Measurements from ENCODE around the gene DHRS9. TPM values are rescaled to one million over a fixed set of nuclear protein-coding genes. Genes with fewer than 3 reads are reported as not detected.

The DHRS9 gene
- total RNA-seq, 4 donors from 2014 or later, result 0.74 to 17.7 (median 4.8) TPM

DNA sequence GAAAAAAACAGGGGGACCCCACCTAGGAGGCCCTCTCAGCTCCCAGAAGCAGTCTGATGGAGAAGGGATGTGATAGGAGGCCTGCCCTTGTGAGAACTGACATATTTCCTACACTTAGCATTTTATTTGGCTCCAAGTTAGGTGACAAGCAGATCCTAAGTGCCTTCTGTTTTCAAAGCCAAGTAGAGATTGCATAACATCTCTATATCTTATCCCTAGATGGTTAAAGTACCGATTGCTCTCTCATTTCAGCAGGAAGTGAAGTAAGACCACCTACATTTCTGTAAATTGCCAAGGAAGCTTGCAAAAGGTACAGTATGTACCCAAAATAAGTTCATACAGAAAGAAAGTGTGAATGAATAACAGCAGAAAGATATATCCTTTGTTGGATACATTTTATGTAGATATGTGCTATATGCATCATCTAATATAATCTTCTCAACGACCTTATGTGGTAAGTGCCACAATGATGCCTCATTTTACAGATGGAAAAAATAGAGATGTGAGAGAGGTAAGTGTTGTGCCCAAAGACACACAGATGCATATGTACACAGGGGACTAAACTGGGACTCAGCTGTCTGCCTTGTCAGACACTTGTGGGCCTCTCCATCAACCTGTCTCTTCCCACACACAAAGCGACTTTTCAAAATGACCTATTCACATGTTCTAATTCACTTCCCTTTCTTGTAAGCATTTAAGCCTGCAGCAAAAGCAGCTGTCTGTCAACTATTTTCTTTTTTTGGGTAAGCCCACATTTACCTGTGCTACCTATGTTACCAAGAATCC, 38.9 kb downstream of the DHRS9 start:
- TF ChIP-seq, protein P1, sequence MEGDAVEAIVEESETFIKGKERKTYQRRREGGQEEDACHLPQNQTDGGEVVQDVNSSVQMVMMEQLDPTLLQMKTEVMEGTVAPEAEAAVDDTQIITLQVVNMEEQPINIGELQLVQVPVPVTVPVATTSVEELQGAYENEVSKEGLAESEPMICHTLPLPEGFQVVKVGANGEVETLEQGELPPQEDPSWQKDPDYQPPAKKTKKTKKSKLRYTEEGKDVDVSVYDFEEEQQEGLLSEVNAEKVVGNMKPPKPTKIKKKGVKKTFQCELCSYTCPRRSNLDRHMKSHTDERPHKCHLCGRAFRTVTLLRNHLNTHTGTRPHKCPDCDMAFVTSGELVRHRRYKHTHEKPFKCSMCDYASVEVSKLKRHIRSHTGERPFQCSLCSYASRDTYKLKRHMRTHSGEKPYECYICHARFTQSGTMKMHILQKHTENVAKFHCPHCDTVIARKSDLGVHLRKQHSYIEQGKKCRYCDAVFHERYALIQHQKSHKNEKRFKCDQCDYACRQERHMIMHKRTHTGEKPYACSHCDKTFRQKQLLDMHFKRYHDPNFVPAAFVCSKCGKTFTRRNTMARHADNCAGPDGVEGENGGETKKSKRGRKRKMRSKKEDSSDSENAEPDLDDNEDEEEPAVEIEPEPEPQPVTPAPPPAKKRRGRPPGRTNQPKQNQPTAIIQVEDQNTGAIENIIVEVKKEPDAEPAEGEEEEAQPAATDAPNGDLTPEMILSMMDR (IDR thresholded peaks at IDR 0.05), result no peak
- ATAC-seq (ENCODE audit: low FRiP score) (no peak), DNase-seq (ENCODE audit: low spot score) (no peak)

DNA sequence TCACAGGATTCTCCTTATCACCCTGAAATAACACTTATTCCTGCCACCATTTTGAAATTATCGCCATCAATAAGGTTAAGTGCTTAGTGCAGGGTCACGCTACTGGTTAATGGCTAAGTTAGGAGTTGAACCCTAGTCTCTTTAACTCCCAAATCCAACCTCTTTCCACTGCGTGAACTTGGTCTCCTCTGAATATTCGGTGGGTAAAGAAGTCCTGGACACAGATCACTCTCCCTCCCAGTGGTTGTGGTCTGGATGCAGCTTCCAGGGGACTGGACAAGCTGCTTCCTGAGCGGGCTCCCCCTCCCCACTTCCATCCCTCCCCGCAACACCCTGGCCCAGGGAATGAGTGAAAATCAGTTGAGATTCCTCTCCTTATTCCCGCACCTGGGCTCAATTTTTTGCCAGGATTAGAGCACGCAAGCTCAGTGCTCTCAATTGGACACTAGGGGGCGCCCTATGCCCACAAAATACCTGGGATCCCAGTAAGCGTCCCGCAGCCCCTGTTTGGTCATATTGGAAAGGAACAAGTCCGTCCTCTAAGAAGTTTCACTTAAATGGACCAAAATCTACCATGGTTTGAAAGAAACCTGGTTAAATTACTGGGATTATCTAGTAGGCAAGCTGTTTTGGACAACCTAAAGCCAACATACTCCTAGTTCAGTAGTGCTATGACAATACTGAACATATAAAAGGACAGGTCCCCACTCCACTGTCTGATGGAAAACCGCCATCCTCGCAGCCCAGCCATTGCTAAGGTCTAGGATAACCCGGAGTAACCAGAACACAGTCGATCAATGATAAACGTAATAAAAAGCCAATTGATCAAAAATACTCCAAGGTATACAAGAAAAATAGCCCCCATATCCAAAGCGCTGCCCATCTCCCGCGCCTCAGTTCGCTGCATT, 40.4 kb downstream of the DHRS9 start:
- DNase-seq (ENCODE audit: low spot score) (peak; percentile 80), ATAC-seq (ENCODE audit: low FRiP score) (peak; percentile 65)
- TF ChIP-seq, protein P1 (IDR thresholded peaks at IDR 0.05), result peak in 2 of 3 donors; percentile 12 to 63

DNA sequence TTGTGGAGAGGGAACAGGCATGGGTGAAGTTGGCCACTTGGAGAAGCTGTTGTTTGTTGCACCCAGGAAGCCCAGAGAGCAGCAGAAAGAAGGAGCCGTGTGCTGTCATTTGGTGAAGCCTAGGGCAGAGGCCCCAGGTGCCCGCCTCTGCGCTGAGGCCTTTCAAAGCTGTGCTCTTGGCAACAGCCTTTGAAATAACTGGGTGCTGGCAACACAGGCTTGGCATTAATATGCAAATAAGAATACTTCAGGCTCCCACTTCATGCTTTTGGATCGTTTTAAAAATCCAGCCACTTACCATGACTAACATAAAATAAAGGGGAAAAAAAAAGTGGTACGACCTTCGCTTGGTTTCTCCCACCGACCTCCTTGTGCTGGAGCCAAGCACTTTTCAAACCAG, 41.1 kb downstream of the DHRS9 start:
- TF ChIP-seq, protein P1 (IDR thresholded peaks at IDR 0.05), result no peak
- no peak for ATAC-seq (ENCODE audit: low FRiP score)
- DNase-seq (ENCODE audit: low spot score), result no peak

DNA sequence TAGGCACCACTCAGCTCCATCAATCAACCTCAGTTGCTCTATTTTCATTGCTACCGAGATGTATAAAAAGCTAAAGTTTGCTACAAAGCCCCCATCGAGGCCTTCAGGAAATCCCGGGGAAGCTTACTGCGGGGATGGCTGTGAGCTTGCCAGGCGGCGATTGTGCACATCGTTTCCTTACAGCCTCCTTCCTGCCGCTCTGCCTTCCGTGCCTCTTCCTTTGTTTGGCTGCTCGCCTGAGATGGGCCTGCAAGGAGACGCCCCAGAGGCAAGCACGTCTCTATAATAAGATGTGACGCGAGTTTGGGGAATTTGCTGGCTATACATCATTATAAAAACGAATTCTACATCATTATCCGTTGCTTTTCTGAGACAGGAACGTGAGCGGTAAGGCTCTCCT, 41.6 kb downstream of the DHRS9 start:
- no peak for DNase-seq (ENCODE audit: low spot score)
- ATAC-seq (ENCODE audit: low FRiP score), result no peak
- TF ChIP-seq, protein P1 (IDR thresholded peaks at IDR 0.05), result no peak

DNA sequence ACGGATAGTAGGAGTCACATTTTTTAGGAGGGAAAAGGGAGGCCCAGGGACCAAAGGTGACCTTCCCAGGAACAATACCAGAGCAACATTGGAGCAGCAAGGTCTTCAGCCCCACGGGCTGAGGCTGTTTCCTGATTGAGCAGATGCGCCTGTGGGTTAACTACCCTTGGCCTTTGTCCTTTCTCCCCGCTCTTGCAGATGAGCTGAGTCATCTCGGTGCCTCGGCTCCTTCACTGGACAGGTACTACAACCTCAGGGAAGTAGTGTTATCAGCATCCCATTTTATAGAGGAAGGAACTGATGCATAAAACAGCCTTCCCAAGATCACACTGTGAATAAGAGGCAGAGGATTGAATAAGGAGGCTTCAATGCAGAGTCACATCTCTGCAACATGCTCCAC, 43.5 kb downstream of the DHRS9 start:
- TF ChIP-seq, protein P1 (IDR thresholded peaks at IDR 0.05), result no peak
- DNase-seq (ENCODE audit: low spot score) (no peak), ATAC-seq (ENCODE audit: low FRiP score) (no peak)

DNA sequence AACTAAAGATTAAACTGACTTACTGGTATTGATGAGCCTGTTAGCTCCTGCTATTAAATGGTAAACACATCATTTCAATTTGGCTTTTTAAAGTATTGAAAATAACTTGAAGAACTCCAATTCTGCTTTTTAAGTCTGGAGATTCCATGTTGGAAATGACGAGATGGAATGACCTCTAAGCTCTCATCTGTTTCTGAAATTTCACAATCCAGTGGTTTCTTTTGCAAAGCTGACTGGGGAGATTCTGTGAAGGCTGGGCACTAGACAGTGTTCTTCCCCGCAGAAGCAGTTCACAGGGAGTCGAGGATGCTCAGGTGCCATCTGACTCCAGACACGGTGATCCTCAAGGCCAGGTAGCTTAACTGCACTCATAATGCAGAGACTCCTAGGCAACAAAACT, 44.7 kb downstream of the DHRS9 start:
- no peak for DNase-seq (ENCODE audit: low spot score)
- ATAC-seq (ENCODE audit: low FRiP score), result no peak
- TF ChIP-seq, protein P1 (IDR thresholded peaks at IDR 0.05), result no peak

All from omental fat pad (tissue), 4 donors.